HepG2 (cell line): ENCODE measurements around the gene ZNF292. TPM values are rescaled to one million over a fixed set of nuclear protein-coding genes. Genes with fewer than 3 reads are reported as not detected.

Source experiments
- DR1 ChIP-seq: sonication (generic); formaldehyde crosslinking; IDR thresholded peaks from 2 replicates; pipeline ENCODE4 v1.8.0; 2021; ENCODE audit warnings: mild to moderate bottlenecking, missing genetic modification reagents, inconsistent platforms
- KLF15 ChIP-seq: sonication (generic); formaldehyde crosslinking; IDR thresholded peaks from 2 replicates; pipeline ENCODE4 v1.8.1; 2023; ENCODE audit warnings: borderline replicate concordance, mild to moderate bottlenecking, inconsistent platforms, missing genetic modification reagents, mixed read lengths
- PCBP1 ChIP-seq: fragments of 200-400 bp; formaldehyde crosslinking; IDR thresholded peaks from 2 replicates; pipeline ENCODE4 v1.6.1; 2017; ENCODE audit warnings: mild to moderate bottlenecking, low read depth, low read length, borderline replicate concordance
- RELA ChIP-seq: sonication (generic); formaldehyde crosslinking; IDR thresholded peaks from 2 replicates; pipeline ENCODE4 v1.4.0; 2020; ENCODE audit warnings: missing genetic modification reagents
- TBL1XR1 ChIP-seq: fragments of 150-350 bp; IDR thresholded peaks from 2 replicates; pipeline ENCODE4 v1.6.1; 2014; ENCODE audit warnings: borderline replicate concordance, low read length; ENCODE audit not compliant: partially characterized antibody
- TGIF2 ChIP-seq: IDR thresholded peaks from 2 replicates; pipeline ENCODE4 v1.6.1; 2016; ENCODE audit warnings: control low read depth, missing compliant biosample characterization
- polyA plus RNA-seq, 8 experiments: library from polyadenylated mRNA; depleted of rRNA in 3 of 8; stranded (reverse) in 7 of 8; unstranded in 1 of 8; fragments of >200 nt; fragmentation: Illumina TruSeq in 4 of 8; extraction: Trizol in 4 of 8; gene quantifications; 2 replicates each; pipeline versions ENCODE4 v1.2.1 to v1.2.3, GENCODE V29; 2011 to 2016; ENCODE audit warnings: low read depth in 4 of 8, missing spikeins in 1 of 8, mixed read lengths in 1 of 8; ENCODE audit not compliant: insufficient read depth in 1 of 8
- total RNA-seq, 5 experiments: library from RNA; depleted of rRNA; stranded (reverse); fragments of >200 nt; fragmentation: Illumina TruSeq; extraction: Trizol; gene quantifications; 2 replicates each; pipeline ENCODE4 v1.2.3, GENCODE V29; 2016; ENCODE audit warnings: low read depth in 1 of 5
- TF ChIP-seq, protein P1 (sequence below), 2 experiments: sonication (generic) in 1 of 2; formaldehyde crosslinking in 1 of 2; IDR thresholded peaks; 2 replicates each; pipeline versions ENCODE4 v1.4.0 to v1.6.1; 2016 to 2020; ENCODE audit warnings: borderline replicate concordance in 1 of 2, low read depth in 1 of 2, mild to moderate bottlenecking in 1 of 2, missing genetic modification reagents in 1 of 2
- TF ChIP-seq, protein P2 (sequence below): sonication (generic); formaldehyde crosslinking; IDR thresholded peaks from 2 replicates; pipeline ENCODE4 v1.9.0; 2021; ENCODE audit warnings: missing genetic modification reagents, borderline replicate concordance
- TF ChIP-seq, protein P3 (sequence below): sonication (generic); formaldehyde crosslinking; IDR thresholded peaks from 2 replicates; pipeline ENCODE4 v1.4.0; 2020; ENCODE audit warnings: missing genetic modification reagents

Gene ZNF292
- total and polyA plus RNA-seq, 2 of the 13 experiments (the other 11 are each of a cell fraction or from before 2014, with no cell fraction given): 9.9 to 12.8 TPM

DNA sequence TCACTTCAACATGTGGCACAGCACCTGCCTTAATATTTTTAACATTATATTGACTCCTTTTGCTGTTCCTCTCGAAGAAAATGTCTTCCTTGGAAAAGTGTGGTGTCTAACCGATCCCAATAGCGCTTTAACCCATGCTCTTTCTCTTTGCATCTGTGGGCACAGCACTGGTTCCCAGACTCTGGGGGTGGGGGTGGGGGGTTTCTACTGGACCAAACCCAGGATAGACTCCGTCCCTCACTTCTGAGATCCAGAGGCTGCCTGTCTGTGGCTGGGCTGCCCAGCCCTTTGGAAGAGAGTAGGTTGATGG, 3.9 kb upstream of the ZNF292 start (continued):
- TF ChIP-seq, protein P1, sequence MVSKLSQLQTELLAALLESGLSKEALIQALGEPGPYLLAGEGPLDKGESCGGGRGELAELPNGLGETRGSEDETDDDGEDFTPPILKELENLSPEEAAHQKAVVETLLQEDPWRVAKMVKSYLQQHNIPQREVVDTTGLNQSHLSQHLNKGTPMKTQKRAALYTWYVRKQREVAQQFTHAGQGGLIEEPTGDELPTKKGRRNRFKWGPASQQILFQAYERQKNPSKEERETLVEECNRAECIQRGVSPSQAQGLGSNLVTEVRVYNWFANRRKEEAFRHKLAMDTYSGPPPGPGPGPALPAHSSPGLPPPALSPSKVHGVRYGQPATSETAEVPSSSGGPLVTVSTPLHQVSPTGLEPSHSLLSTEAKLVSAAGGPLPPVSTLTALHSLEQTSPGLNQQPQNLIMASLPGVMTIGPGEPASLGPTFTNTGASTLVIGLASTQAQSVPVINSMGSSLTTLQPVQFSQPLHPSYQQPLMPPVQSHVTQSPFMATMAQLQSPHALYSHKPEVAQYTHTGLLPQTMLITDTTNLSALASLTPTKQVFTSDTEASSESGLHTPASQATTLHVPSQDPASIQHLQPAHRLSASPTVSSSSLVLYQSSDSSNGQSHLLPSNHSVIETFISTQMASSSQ (IDR thresholded peaks at IDR 0.05; ENCODE audit: low read depth): no peak
- TF ChIP-seq, protein P1 (CRISPR knock-in tag; IDR thresholded peaks at IDR 0.05; ENCODE audit: borderline replicate concordance): no peak
- TF ChIP-seq RELA (CRISPR knock-in tag) (no peak), TGIF2 (CRISPR knock-in tag) (no peak), KLF15 (CRISPR knock-in tag) (no peak), DR1 (no peak), PCBP1 (no peak), TBL1XR1 (no peak)
- TF ChIP-seq, protein P2, sequence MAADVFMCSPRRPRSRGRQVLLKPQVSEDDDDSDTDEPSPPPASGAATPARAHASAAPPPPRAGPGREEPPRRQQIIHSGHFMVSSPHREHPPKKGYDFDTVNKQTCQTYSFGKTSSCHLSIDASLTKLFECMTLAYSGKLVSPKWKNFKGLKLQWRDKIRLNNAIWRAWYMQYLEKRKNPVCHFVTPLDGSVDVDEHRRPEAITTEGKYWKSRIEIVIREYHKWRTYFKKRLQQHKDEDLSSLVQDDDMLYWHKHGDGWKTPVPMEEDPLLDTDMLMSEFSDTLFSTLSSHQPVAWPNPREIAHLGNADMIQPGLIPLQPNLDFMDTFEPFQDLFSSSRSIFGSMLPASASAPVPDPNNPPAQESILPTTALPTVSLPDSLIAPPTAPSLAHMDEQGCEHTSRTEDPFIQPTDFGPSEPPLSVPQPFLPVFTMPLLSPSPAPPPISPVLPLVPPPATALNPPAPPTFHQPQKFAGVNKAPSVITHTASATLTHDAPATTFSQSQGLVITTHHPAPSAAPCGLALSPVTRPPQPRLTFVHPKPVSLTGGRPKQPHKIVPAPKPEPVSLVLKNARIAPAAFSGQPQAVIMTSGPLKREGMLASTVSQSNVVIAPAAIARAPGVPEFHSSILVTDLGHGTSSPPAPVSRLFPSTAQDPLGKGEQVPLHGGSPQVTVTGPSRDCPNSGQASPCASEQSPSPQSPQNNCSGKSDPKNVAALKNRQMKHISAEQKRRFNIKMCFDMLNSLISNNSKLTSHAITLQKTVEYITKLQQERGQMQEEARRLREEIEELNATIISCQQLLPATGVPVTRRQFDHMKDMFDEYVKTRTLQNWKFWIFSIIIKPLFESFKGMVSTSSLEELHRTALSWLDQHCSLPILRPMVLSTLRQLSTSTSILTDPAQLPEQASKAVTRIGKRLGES (CRISPR knock-in tag): no peak
- TF ChIP-seq, protein P3, sequence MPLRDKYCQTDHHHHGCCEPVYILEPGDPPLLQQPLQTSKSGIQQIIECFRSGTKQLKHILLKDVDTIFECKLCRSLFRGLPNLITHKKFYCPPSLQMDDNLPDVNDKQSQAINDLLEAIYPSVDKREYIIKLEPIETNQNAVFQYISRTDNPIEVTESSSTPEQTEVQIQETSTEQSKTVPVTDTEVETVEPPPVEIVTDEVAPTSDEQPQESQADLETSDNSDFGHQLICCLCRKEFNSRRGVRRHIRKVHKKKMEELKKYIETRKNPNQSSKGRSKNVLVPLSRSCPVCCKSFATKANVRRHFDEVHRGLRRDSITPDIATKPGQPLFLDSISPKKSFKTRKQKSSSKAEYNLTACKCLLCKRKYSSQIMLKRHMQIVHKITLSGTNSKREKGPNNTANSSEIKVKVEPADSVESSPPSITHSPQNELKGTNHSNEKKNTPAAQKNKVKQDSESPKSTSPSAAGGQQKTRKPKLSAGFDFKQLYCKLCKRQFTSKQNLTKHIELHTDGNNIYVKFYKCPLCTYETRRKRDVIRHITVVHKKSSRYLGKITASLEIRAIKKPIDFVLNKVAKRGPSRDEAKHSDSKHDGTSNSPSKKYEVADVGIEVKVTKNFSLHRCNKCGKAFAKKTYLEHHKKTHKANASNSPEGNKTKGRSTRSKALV (CRISPR knock-in tag): no peak
- TF ChIP-seq, all 625 proteins: peak for 0
